Activated CD4-positive, alpha-beta T cell treated with anti-CD3 and anti-CD28 coated beads, Interleukin-2, amount 50 U/mL, for 16 hours (primary cell): ENCODE measurements around the gene EIF3A.
A peak's percentile ranks its signal among the peaks of the same experiment; 100 is the strongest.
"Not testable (repeated sequence)": the region's sequence is repeated elsewhere in the genome, so short reads cannot be mapped to it uniquely, and the experiment has no call there.

Experiments
- DNase-seq: peaks from one replicate; pipeline ENCODE4 v3.0.0-alpha.2; 2020

The EIF3A gene

DNA sequence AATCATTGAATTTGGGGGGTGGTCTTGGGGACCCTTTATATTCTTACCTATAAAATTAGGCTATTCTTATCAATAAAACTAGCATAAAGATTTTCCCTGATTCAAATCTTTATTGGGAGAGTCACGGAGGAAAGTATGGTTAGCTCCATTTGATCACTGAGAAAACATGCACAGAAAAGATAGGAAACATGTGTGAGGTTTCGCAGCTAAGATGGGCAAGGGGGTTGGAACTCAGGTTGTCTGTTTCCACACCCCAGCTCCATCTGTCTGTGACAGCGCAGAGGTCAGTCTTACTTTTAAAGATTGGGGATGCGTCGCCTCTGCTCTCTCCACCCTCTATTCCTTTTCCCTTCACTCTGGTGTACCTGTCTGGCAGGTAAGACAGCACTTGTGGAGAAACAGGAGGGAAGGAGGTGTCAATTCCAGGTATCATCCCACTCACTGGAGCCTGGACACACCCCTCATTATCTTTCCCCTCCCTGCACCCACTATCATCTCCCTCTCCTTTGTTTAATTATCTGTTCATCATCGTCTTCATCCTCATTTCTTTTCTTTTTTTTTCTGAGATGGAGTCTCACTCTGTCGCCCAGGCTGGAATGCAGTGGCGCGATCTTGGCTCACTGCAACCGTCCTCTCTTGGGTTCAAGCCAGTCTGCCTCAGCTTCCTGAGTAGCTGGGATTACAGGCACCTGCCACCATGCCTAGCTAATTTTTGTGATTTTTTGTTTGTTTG lies 20.9 kb upstream of the EIF3A start:
- no peak for DNase-seq

DNA sequence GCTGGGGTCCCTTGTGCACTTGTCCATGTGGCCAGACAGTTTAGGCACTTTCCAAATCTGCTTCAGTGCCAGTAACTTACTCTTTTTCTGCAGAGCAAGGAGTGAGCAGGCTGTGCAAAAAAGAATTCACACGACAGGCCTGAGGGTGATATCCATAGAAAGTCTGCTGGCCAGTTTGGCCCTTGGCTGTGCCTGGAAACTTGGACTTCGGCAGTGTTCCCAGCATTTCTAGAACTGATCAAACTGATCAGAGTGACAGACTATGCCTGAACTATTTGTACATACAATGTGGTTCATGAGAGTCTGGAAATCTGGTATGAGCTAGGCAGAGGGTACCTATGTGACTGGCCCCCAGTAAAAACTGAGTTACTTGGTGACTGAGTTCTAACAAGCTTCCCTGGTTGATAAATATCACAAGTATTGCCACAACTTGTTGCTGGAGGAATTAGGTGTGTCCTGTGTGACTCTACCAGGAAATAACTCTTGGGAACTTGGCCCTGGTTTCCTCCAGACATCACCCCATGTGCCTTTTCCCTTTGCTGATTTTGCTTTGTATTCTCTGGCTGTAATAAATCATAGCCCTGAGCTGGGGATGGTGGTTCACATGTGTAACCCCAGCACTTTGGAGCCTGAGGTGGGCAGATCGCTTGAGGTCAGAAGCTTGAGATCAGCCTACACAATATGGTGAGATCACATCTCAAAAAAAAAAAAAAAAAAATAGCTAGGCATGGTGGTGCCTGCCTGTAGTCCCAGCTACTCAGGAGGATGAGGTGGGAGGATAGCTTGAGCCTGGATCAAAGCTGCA lies 20.0 kb upstream of the EIF3A start:
- DNase-seq, result no peak

DNA sequence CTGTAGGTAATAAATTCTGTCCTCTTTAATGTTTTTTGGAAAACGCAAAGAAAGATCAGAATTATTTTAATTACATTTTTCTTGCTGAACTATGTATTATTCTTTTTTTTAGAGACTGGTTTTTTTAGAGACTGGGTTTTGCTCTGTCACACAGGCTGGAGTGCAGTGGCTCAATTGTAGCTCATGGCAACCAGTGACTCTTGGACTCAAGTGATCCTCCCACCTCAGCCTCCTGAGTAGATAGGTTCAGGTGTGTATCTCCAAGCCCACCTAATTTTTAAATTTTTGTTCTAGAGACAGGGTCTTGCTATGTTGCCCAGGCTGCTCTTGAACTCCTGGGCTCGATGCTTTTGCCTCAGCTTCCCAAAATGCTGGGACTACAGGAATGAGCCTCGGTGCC lies 18.0 kb upstream of the EIF3A start:
- no peak for DNase-seq

DNA sequence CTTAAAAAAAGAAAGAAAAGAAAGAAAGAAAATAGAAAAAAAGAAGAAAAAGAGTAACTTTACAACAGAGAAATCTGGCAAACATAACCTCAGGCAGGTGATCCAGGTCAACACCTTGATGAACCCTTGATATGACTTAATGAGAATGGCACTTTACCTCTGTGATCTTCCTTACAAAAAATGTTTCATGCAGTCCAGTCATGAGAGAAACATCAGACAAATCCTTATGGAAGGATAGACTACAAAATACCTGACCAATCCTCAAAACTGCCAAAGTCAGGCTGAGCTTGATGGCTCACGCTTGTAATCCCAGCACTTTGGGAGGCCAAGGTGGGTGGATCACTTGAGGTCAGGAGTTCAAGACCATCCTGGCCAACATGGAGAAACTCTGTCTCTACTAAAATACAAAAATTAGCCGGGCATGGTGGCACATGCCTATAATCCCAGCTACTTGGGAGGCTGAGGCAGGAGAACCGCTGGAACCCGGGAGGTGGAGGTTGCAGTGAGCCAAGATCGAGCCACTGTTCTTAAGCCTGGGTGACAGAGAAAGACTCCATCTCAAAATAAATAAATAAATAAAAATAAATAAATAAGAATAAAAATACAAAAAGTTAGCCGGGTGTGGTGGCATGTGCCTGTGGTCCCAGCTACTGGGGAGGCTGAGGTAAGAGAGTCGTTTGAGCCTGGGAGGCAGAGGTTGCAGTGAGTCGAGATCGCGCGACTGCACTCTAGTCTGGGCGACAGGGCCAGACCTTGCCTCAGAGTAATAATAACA lies 16.2 kb upstream of the EIF3A start:
- not testable (repeated sequence) for DNase-seq

DNA sequence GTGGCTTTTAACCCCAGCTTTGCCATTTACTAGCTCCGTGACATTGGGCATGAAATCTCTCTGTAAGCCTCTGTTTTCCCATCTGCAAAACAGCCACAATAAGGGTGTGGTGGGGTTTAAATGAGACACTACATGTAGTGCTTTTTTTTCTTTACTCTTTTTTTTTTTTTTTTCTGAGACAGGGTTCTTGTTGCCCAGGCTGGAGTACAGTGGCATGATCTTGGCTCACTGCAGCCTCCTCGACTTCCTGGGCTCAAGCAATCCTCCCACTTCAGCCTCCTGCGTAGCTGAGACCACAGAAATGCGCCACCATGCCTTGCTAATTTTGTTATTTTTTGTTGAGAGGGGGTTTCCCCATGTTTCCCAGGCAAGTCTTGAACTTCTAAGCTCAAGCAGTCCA lies 15.0 kb upstream of the EIF3A start:
- no peak for DNase-seq

DNA sequence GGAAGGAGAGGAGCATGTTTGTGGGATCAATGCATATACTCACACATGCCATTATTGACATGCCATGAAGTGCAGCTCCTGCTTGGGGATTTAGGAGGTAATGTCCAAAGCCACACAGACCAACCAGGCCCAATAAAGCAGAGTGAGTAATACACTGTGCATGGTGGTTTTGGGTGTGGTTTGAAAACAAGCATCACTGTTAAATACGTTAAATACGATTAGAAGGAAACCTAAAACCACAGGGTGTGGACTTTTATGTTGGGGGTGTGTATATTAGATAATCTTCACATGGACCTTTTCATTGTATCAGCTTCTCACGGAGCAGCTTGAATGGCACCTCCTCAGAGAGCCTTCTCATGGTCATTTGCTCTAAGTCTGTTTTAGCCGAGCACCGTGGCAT lies 10.4 kb upstream of the EIF3A start:
- DNase-seq, result peak; percentile 76

DNA sequence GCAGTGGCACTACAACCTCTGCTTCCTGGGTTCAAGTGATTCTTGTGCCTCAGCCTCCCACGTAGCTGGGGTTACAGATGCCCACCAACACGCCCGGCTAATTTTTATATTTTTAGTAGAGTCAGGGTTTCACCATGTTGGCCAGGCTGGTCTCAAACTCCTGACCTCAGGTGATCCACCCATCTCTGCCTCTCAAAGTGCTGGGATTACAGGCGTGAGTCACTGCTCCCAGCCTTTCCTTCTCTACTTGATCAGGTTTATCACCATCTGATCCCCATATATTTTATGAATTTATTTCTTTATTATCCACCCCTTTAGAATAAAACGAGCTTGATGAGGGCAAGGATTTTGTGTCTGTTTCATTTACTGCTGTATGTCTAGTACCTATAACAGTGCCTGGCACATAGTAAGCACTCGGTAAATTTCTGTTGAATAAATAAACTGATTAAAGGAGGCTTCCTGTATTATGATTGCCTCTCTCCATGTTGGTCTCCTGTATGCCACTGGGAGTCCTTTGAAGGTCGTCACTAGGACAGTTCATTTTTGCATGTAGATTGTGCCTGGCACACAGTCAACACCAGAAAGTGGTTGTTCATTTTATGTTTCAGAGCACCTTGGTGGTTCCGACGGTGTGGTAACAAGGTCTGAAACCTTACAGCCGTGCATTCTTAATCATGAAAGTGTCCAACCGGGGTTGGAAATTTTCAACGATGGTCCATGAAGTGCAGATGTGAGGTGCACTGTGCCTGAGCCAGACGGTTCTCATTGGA lies 9.6 kb upstream of the EIF3A start:
- peak; percentile 82 for DNase-seq

DNA sequence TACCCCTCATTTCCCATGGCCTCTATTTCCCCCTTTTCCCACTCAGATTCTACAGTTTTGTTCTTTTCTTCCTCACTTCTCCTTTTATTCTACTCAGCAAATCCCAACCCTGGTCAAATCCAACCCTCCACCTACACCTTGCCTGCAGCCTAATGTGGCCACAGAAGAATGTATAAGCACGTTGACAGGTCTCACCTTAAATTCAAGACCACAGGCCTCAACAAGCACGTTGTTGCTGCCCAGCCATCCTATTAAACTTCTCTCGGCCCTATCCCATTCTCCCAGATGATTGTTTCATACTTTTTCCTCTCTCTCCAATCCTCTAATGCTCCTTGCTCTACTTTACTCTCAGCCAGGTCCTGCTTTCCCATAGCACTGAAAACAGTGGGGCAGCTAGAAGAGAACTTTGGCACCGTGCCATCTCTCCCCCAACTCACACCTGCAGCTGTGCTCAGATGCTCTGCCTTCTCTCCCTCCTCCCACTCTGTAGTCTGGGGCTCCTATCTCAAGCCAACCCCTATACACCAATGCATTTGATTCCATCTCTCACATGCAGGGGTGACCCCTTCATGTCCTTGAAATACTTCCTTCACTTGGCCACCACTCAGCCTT lies 6.8 kb upstream of the EIF3A start:
- DNase-seq, result no peak

DNA sequence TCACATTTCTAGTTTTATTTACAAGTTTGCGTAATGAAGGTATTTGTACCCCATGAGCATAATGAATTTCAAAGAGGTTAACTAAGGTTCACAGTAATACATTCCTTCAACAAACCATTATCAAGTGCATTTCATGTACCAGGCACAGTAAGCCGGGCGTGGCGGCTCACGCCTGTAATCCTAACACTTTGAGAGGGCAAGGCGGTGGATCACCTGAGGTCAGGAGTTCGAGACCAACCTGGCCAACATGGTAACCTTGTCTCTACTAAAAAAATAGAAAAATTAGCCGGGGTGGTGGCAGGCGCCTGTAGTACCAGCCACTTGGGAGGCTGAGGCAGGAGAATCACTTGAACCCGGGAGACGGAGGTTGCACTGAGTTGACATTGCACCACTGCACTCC lies 4.3 kb upstream of the EIF3A start:
- no peak for DNase-seq

DNA sequence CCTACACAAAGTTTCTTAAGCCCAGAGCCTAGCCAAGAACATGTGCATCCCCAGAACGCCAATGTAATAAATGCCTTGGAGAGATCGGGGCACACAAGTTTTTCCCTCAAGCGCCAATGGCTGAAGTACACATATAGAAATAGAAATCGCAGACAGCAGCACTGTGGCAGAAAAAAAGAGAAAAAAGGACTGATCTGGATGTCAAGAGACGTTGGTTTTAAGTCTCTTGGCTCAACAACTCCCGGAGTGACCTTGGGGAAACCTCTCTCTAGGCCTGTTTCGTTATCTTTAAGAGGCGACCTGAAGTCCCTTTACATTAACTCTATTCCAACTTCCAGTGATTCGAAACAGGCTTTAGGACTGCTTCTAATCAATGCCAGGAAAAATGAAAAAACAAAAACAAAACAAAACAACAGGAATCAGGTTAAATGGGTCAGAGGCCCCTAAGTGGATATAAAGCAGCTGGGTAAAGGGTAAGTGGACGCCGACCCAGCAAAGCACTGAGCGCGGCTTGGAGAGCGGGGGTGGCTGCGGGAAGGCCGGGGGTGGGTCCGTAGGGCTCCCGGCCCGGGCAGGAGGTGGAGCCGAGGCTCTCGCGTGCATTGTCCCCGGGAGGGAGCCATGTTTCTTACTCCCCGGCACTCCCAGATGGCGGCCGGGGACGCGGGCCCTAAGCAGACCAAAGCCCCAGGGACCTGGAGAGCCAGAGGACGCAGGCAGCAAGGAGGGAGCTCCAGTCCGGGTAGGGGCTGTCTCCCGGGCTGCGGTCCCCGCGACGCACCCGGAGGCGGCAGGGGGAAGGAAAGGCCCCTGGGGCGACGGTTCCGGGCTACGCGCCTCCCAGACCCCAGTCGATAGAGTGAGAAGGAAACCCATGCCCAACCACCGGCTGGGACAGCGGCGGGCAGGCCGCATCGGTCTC lies 757 bp downstream of the EIF3A start:
- DNase-seq, result peak; percentile 75

DNA sequence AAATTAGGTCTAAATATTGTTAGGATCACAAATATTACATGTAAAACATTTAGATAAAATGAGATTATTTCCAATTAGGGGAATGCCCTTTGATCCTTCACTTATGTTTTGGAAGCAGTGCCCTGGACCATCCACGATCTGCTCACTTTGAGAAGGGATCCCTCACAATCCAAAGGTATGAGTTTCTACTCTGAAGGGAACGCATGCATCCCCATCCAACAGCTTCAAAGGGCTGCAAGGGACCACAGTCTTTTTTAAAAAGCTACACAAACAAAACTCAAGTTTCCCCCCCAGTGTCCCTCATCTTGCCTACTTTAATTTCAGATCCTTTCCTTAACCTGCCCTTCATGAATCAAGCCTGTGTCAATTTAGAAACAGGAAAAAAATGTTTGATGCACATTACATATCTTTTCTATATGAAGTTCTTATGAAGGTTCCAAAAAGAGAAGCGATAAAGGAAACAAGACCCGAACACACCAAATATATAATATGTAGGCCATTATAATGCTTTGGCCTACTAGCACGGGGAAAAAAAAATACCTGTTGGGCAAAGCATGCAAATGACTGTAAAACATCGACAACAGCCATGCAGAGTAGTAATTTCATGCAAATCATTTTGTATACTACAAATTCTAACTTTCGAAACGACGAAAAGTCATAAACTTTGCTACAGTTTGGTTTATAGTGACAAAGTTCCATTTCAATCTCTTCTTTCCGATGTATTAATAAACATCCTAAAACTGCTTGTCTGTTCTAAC lies 2.0 kb downstream of the EIF3A start:
- no peak for DNase-seq

DNA sequence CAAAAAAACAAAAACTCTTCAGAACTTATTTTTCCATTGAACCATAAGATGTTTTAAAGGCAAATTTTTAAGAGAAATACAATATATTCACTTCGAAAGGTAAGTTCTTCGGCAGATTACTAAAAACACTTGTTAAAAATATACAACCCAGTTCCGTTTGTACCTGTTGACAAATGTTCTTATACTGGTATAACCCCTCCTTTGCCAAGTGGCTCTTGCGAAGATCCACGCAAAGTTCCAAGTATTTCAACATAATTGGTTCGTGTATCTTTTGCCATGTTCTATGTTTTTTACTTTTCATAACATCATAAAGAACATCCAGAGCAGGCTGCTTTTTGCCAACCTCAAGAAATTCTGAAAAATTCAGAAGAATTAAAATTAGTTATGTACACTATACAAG lies 7.0 kb downstream of the EIF3A start:
- no peak for DNase-seq

DNA sequence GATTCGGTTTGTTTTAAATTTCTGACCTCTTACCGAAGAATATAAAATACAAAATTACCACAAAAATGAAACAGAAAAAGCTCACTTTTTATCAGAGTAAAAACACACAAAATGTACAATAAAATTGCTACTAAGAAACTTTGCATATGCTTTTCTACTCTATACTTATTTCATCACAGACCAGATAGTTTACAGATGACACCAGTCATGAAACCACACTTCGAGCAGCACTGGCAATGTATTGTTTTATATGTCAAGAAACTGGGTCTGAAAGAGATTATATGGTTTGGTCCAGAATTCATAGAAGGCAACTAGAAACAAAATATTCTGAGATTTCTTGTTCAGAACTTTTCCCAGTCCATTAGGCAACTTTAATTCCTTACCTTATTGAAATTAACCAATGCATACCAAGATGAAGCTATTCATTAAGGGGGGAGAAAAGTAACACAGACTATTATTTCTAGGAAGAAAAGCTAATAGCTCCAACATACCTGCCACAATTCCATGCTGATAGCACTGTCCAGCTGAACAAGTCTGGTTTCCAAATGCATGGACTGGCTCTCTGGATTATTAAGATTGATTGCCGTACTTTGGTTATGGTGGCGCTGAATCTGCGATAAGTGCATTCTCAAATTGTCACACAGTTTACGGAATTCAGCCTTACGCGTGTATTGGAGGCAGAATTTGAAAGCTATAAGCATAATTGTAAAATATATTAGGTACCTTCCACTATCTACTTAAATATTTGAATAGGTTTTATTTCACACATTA lies 10.0 kb downstream of the EIF3A start:
- DNase-seq, result no peak

DNA sequence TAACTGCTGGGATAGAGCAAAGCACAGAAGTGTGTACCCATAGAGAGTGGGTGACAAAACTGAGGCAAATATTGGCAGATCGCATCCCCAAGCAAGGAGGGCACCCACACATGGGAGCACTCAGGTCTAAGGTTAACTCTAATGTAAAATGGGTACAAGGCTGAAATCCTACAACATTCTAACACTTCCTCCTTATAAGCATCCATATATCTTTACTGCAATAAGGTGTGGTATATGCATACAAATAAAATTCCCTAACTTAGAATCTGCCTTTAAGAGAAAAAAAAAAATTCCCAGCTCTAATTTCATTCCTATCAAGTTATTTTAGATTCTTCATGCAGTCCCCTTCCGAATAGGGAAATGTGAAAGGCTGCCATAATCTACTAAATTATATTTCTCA lies 18.7 kb downstream of the EIF3A start:
- DNase-seq, result no peak

DNA sequence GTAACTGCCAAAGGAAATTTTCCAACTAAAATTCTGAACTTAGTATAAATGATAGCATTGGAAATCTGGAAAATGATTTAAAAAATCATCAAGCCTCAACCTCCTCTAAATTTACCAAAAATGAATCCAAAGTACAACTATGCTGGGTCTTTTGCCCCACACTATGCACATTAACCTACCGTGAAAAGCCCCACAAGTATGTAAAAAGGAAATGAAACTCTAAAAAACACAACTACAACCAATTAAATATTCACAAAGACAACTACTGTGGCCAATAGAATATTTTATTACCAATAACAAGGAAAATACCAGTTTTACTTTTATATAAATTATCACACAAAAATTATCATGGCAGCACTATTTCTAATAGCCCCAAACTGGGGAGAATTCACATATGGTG lies 19.3 kb downstream of the EIF3A start:
- no peak for DNase-seq

DNA sequence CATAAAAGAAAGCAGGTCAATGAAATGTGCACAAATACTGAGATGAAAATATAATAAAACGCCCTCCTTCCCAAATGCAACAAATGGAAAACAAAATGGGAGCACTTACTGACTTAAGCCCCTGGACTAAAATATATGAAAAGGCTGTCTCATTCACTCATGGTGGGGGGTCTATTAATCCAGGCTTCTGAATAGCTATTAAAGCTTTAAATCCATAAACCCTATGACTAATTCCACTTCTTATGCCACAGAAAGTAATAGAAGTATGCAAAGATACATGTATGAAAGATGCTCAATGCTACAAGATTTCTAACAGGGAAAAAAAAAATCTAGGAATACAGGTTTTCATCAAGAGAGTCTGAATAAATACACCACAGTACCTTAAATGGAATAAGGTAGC lies 20.5 kb downstream of the EIF3A start:
- DNase-seq, result no peak

DNA sequence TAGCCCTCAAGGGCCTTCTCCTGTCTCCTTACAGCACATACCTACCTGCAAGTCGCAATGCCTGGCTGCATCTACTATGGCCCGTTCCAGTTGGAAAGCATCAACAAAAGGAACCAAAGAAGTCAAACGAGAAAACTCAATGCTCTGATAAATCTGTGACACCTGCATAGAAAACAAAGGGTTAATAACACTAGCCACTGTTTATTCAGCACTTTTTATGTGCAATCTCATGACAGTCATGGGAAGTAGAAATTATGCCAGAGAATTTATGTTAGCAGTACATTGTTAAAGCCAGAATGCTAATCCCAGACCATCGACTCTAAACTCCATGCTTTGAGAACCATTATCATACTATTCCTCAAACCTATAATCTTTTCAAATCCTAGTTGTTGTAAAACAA lies 21.1 kb downstream of the EIF3A start:
- DNase-seq, result no peak

DNA sequence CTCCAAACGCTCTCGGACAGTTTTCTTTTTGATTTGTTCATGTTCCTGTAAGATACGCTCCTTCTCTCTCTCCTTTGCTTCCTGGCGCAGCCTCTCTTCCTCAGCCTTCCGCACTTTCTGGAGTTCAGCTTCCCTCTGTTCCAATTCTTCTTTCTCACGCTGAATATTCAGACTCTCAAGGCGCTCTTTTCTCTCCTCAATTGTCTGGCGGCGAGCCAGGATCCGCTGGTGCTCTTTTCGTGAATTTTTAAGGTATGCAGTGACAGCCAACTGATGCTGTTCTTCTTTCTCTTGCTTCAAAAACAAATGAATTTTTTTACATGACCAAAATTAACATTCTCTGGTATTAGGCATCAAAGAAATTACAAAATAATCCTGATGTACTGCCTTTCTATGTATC lies 22.6 kb downstream of the EIF3A start:
- DNase-seq, result no peak

DNA sequence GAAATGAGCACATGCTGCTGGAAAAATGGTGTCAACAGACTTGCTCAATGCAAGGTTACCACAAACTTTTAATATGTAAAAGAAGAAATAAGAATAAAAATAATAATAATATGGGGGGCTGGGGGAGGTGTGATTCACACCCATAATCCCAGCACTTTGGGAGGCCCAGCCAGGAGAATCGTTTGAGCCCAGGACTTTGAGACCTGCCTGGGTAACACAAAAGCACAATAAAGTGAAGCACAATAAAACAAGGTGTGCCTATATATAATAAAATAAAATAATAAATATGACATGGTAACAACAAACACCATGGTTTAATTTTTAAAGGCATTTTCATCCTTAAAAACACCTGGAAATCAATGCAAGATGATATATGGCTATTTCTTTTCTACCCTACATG lies 25.1 kb downstream of the EIF3A start:
- DNase-seq, result no peak

DNA sequence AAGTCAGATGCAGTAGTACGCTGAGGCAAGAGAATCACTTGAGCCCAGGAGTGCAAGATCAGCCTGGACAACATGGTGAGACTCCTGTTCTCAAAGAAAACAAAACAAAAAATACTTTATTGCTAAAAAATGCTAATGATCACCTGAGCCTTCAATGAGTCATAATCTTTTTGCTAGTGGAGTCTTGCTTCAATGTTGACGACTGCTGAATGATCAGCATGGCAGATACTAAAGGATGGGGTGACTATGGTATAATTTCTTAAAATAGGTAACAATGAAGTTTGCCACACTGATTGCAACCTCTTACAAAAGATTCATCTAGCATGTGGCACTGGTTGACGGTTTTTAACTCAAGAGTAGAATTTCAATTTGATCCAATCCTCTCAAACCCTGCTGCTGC lies 28.8 kb downstream of the EIF3A start:
- no peak for DNase-seq
